ENCODE measurements around the gene CEP295NL. TPM values are rescaled to one million over a fixed set of nuclear protein-coding genes. Genes with fewer than 3 reads are reported as not detected.
"Not testable (repeated sequence)": the region's sequence is repeated elsewhere in the genome, so short reads cannot be mapped to it uniquely, and the experiment has no call there.

CEP295NL gene, protein sequence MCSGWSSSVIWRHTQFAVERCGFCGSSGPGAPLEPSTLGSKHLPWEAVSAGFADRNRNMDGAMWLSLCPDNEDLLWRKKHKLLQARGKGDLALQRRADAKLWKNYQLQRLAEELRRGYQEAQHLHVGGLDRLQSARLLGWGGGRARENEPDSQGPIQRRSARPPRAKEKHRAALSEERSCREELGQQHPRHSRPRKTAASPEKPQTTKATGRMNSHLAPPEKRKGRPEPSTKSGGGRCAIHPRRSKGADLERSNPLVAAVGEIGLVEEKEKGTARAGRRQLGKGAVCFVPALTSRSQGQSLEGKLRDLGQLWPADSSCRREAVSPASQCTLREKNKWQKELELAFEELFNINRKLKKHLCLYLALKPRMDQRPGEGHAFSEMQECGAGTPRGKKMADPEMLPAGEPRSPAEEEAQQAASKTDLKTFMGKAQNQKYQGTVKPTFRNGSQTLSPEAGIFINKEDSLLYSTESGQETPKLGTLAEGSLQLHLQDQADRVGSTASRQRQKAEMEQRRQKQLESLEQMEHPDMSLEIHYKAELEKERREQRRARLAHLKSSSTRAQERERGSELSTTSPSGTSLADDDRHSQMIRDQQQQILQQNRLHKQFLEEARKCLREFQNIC
- total RNA-seq (2014; rRNA removed; shearing (Covaris generic); ENCODE audit: low replicate concordance) = 0.35 TPM in 1 of 2 replicates, not detected in the other

DNA sequence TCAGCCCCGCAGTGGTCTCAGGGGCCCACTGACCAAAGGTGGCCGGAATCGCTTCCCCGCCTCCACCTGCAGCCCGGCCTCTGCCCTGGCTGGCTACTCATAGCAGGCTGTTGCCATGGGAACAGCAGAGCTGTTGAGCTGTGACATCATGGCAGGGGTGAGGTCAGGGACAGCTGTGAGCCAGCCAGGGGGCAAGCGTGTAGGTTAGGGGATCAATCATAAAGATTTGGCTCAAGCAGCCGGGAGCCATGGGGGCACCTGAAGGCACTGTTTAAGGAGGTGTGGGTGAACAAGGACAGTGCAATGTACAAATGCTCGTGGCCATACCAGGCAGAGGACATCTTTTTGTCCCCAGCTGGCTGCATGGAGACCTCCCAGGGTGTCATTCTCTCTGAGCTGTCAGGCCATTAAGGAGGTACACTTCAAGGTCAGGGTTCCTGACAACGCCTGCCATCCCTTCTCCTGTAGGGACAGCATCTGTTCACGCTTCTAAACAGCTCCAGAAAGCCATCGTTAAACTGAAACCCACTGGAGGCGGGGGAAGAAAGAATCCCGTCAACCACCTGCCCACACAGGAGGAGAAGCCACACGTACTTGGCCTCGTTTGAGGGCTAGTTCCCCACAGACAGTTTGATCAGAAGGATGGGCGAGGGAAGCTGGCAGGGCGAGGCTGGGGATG lies at the start of gene CEP295NL:
Gene CEP295NL, minus strand, starts transcription at position 101 of the 679 bp plus-strand sequence. CDS start 1,373 bp downstream, outside the sequence.
- DNase-seq (ENCODE audit: low read depth) = no peak
- in situ Hi-C loops (cut with HindIII; ENCODE audit: low pct_unique_long_range_greater_than_20kb, low sequenced_read_pairs) = no loop called here

GRCh38 chr17:78952706-78953105 lies 49.7 kb upstream of the CEP295NL start:
- in situ Hi-C loops (cut with HindIII; ENCODE audit: low pct_unique_long_range_greater_than_20kb, low sequenced_read_pairs) = no loop called here
- DNase-seq (ENCODE audit: low read depth) = no peak

- in situ Hi-C loops (cut with HindIII; ENCODE audit: low pct_unique_long_range_greater_than_20kb, low sequenced_read_pairs) = no loop called here
- DNase-seq (ENCODE audit: low read depth) = no peak
These were observed 49.1 kb upstream of the CEP295NL start for GRCh38 chr17:78951967-78952551.

GRCh38 chr17:78950870-78951269 lies 47.9 kb upstream of the CEP295NL start:
- no peak for DNase-seq (ENCODE audit: low read depth)
- in situ Hi-C loops (cut with HindIII; ENCODE audit: low pct_unique_long_range_greater_than_20kb, low sequenced_read_pairs) = no loop called here

DNA sequence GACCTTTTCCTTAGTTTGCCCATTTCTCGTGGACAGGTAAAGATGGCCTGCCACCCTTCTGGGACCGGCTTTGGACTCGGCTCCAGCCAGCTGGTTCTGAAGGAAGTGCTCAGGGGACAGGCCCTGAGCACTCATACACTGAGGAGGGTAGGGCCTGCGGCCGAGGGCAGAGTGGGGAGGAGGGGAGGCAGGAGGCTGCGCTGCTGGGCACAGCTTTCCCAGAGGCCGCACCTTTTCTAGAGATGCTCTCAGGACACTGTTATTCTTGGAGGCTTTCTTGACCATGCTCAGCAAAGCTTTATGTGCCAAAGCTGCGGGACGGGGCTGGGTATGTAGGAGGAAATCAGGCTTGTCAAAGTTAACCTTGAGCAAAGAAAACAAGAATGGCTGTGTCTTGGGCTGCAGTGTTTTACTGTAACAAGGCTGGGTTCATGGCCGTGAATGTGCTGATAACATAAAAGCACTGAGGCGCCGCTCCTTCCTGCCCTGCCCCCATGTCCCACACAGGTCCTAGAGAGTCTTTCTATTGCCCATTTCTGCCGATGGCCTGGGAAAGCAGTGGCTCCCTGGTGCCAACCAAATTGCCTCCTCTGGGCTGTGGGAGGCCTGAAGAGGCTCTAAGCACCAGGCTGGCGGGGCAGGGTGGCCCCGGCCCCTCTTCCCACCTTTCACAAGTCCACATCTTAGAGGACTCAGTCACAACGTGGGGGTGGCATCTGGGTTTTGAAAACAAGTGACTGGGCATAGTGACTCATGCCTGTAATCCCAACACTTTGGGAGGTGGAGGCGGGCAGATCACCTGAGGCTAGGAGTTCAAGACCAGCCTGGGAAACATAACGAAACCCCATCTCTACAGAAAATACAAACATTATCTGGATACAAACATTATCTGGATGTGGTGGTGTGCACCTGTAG lies 44.5 kb upstream of the CEP295NL start:
- DNase-seq (ENCODE audit: low read depth) = no peak
- in situ Hi-C loops (cut with HindIII; ENCODE audit: low pct_unique_long_range_greater_than_20kb, low sequenced_read_pairs) = no loop called here

GRCh38 chr17:78946631-78947030 lies 43.6 kb upstream of the CEP295NL start:
- DNase-seq (ENCODE audit: low read depth) = no peak
- in situ Hi-C loops (cut with HindIII; ENCODE audit: low pct_unique_long_range_greater_than_20kb, low sequenced_read_pairs) = no loop called here

DNA sequence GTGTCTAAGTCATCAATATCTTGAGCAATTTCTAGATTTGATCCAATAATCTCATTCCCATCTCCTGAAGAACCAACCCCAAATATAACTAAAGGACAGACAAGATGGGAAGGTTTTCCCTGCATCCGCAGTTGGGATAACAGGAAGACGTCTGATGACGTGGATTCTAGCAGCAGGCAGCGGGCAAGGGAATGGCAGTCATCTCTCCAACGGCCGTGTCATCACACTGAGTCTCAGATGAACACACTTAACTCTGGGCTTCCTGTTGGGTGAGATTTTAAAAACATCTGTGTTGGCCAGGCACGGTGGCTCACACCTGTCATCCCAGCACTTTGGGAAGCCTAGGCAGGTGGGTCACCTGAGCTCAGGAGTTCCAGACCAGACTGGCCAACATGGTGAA lies 43.1 kb upstream of the CEP295NL start:
- no peak for DNase-seq (ENCODE audit: low read depth)
- in situ Hi-C loops (cut with HindIII; ENCODE audit: low pct_unique_long_range_greater_than_20kb, low sequenced_read_pairs) = no loop called here

DNA sequence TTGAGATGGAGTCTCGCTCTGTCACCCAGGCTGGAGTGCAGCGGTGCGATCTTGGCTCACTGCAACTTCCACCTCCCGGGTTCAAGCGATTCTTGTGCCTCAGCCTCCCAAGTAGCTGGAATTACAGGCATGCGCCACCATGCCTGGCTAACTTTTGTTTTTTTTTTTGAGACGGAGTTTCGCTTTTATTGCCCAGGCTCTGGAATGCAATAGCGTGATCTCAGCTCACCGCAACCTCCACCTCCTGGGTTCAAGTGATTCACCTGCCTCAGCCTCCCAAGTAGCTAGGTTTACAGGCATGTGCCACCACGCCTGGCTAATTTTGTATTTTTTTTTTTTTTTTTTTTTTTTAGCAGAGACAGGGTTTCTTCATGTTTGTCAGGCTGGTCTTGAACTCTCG lies 42.5 kb upstream of the CEP295NL start:
- DNase-seq (ENCODE audit: low read depth); in situ Hi-C loops (cut with HindIII; ENCODE audit: low pct_unique_long_range_greater_than_20kb, low sequenced_read_pairs): not testable (repeated sequence)

DNA sequence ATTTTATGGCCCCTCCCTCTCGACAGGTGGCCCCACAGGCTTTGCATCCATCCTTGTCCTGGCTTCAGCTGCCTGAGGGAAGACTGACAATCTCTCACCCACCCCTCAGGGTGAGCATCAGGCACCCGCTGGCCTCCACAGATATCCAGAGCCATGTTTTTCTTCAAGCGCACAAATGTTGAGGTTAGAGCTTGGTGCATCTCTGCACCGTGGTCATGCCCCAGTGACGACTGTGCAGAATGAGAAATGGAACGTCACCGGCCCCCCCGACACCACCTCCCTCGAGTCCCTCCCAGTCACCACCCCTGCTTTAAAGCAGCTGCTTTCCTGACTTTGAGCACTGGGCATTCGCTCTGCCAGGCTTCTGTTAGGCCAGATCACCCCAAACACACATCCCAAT lies 42.0 kb upstream of the CEP295NL start:
- no peak for DNase-seq (ENCODE audit: low read depth)
- in situ Hi-C loops (cut with HindIII; ENCODE audit: low pct_unique_long_range_greater_than_20kb, low sequenced_read_pairs) = no loop called here

GRCh38 chr17:78944026-78944425 lies 41.0 kb upstream of the CEP295NL start:
- in situ Hi-C loops (cut with HindIII; ENCODE audit: low pct_unique_long_range_greater_than_20kb, low sequenced_read_pairs) = no loop called here
- DNase-seq (ENCODE audit: low read depth) = no peak

DNA sequence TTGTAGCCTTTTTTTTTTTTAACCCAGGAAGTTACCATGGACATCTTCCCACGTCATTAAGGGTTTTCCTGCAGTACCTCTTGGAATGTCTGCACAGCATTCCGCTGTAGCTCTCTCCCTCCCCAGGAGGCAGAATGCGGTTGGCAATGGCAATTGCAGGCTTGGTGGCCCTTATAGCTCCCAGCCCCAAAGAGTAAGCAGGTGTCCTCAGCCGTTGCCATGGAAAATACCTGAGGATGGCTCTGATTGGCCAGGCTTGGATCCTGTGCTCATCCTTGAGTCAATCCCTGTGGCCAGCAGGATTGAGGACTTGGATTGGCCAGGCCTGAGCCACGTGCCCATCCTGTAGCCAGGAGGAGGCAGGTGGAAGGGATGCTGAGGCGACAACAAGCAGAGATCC lies 37.7 kb upstream of the CEP295NL start:
- DNase-seq (ENCODE audit: low read depth) = no peak
- in situ Hi-C loops (cut with HindIII; ENCODE audit: low pct_unique_long_range_greater_than_20kb, low sequenced_read_pairs) = no loop called here

- in situ Hi-C loops (cut with HindIII; ENCODE audit: low pct_unique_long_range_greater_than_20kb, low sequenced_read_pairs) = no loop called here
- no peak for DNase-seq (ENCODE audit: low read depth)
These were observed 37.3 kb upstream of the CEP295NL start for GRCh38 chr17:78940258-78940657.

DNA sequence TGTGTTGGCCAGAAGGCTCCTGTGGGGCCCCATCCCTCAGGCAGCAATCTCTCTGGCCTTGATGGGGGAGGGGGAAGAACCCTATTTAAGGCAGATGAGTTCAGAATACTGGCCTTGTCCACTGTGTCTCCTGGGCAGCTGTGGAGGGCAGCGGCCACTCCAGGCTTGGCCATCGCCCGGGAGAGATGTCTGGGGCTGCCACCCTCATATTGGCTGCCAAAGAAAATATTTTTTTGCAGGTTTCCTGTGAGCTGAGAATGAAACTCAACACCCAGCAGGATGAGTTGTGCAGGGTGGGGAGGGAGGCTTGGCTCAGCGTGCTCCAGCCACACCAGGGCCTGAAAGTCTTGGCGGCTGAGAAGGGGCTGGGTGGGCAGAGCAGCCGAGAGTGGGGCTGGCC lies 36.6 kb upstream of the CEP295NL start:
- in situ Hi-C loops (cut with HindIII; ENCODE audit: low pct_unique_long_range_greater_than_20kb, low sequenced_read_pairs) = no loop called here
- peak; percentile 50 for DNase-seq (ENCODE audit: low read depth)

GRCh38 chr17:78937561-78937960 lies 34.6 kb upstream of the CEP295NL start:
- in situ Hi-C loops (cut with HindIII; ENCODE audit: low pct_unique_long_range_greater_than_20kb, low sequenced_read_pairs) = no loop called here
- no peak for DNase-seq (ENCODE audit: low read depth)

DNA sequence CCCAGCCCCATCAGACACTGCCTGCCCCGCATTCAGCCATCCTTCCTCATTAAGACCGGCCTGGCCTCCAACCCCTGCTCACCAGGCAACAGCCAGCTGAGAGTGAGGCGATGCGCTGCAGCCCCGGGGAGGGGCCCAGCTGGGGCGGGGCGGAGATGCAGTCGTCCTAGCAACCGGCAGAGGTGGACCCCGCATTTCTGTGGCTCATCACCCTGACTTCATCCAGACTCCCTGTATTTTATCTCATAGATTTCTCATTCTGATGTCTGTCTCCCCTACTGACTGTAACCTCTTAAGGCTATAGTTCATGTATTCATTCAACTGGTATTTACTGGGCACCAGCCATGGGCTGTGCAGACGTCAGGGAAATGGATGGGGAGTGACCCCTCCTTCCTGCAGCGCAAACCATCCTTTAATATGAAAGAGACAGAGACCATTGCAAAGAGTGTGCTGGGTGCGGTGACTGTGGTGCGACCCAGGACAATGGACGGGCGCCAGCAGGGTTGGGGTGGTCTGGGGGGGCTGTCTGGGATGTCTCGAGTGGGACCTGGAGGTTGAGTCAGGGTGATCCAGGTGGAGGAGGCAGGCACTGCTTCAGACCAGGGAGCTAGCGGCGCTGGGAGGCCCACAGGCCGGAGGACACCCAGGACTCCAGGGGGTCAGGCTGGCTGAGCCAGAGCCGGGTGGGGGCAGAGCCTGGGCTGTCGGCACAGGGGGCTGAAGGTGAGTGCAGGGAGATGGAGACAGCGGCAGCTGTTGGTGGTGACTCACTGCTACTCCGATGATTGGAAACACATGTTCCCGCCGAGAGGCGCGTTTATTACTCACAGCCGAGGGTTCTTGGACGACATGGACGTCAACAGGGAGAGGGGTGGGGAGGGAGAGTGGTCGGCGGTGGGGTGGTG lies 32.7 kb upstream of the CEP295NL start:
- no peak for DNase-seq (ENCODE audit: low read depth)
- in situ Hi-C loops (cut with HindIII; ENCODE audit: low pct_unique_long_range_greater_than_20kb, low sequenced_read_pairs) = no loop called here

DNA sequence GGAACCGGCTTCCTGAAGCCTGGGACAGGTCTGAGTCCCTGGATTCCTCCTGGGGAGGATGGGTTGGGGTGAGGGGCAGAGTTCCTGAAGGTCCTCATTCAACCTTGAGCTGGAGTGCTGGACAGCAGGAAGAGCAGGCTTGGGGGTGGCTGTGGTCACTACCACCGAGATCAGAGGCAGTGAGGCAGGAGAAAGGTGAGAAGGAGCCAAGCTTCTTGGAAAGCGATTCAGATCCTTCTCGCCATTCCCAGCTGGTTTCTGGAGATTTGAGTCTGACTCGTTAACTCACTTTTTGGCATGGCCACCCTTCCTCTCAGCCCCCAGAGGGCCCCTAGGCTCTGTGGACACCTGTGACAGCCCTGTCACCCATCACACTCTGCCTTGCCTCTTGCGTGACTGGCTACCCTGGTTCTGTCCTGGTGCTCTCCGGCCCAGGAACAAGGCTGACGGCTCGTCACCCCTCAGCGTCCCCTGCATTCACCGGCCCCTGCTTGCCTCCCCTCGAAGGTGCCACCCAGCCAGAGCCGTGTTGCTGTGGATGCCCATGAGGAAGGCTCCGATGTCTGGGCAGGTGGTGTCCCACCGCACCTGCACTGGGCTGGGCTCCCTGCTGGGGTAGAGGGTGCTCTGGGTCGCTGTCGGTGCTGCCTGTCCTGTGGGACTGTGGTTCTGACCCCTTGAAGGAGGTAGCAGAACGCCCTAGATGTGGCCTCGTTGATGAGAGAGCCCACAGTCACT lies 31.8 kb upstream of the CEP295NL start:
- in situ Hi-C loops (cut with HindIII; ENCODE audit: low pct_unique_long_range_greater_than_20kb, low sequenced_read_pairs) = no loop called here
- no peak for DNase-seq (ENCODE audit: low read depth)

Measured in Caki2 (cell line).